ENCODE data around the gene ENTREP1.

GRCh38 chr9:69307446-69308205 is 17.4 kb upstream of the ENTREP1 start:
- TF ChIP-seq CTCF (IDR thresholded peaks at IDR 0.05) = no peak
- TF ChIP-seq POLR2A (IDR thresholded peaks at IDR 0.05) = no peak
